A673 (cell line): ENCODE data around the gene RIN2. TPM values are rescaled to one million over a fixed set of nuclear protein-coding genes. Genes with fewer than 3 reads are reported as not detected.

Source experiments
- BruUV-seq: library from RNA; stranded (reverse); fragments of 400-500 nt; replicated peaks from 2 replicates; lab custom pipeline; 2021; lab: Mats Ljungman, UMichigan
- CTCF ChIA-PET: fragments of 300-600 bp; sonication (Branson Sonifier 250); formaldehyde crosslinking; loops from one replicate; lab custom pipeline; 2022; ENCODE audit warnings: antibody characterized with exemption; lab: Charles Lee
- POLR2A ChIA-PET: fragments of 300-600 bp; sonication (Branson Sonifier 250); formaldehyde crosslinking; loops from one replicate; lab custom pipeline; 2022; ENCODE audit warnings: antibody characterized with exemption; ENCODE audit not compliant: low non-redundant PET; lab: Charles Lee
- DNase-seq: peaks from one replicate; pipeline ENCODE4 v3.0.0-alpha.2; 2015; ENCODE audit warnings: low spot score
- H3K27ac ChIP-seq: fragments of 200-600 bp; sonication (generic); 2 replicates; pipeline ENCODE4 v1.5.1; 2016; ENCODE audit warnings: mixed run types, low read depth, mild to moderate bottlenecking, mixed read lengths, antibody characterized with exemption, low read length; ENCODE audit not compliant: poor library complexity, severe bottlenecking
- H3K27me3 ChIP-seq: fragments of 200-600 bp; sonication (generic); replicated peaks from 2 replicates; pipeline ENCODE4 v1.6.1; 2017; ENCODE audit warnings: mixed run types, low read depth, mild to moderate bottlenecking, mixed read lengths, antibody characterized with exemption, low read length; ENCODE audit not compliant: insufficient read depth, poor library complexity
- H3K36me3 ChIP-seq: fragments of 200-600 bp; sonication (generic); 2 replicates; pipeline ENCODE4 v1.6.1; 2016; ENCODE audit warnings: mixed run types, mild to moderate bottlenecking, mixed read lengths, antibody characterized with exemption, low read length; ENCODE audit not compliant: insufficient read depth, poor library complexity, severe bottlenecking
- H3K4me1 ChIP-seq: fragments of 200-600 bp; sonication (generic); 2 replicates; pipeline ENCODE4 v1.6.1; 2017; ENCODE audit warnings: mixed run types, mild to moderate bottlenecking, mixed read lengths, antibody characterized with exemption, low read length; ENCODE audit not compliant: insufficient read depth, poor library complexity, severe bottlenecking
- H3K4me3 ChIP-seq: fragments of 200-600 bp; sonication (generic); 2 replicates; pipeline ENCODE4 v1.5.1; 2016; ENCODE audit warnings: low read depth, mixed run types, mild to moderate bottlenecking, mixed read lengths, low read length; ENCODE audit not compliant: poor library complexity, severe bottlenecking
- H3K9me3 ChIP-seq: fragments of 200-600 bp; sonication (generic); 2 replicates; pipeline ENCODE4 v1.6.1; 2016; ENCODE audit warnings: mixed run types, low read depth, mild to moderate bottlenecking, mixed read lengths, antibody characterized with exemption, low read length; ENCODE audit not compliant: poor library complexity, severe bottlenecking
- EZH2 ChIP-seq: fragments of 200-600 bp; sonication (generic); IDR thresholded peaks from 2 replicates; pipeline ENCODE4 v1.6.1; 2017; ENCODE audit warnings: borderline replicate concordance, low read depth, mild to moderate bottlenecking, mixed read lengths, antibody characterized with exemption, low read length; ENCODE audit not compliant: poor library complexity, severe bottlenecking
- intact Hi-C: fragments of 100-400 bp; cut with micrococcal nuclease; formaldehyde crosslinking; loops from one replicate; pipeline ENCODE4 v1.10.0; 2022; ENCODE audit not compliant: unreplicated experiment
- total RNA-seq: library from RNA; stranded (reverse); gene quantifications from 2 replicates; pipeline ENCODE4 v1.2.3, GENCODE V29; 2021
- TF ChIP-seq, protein P1 (sequence below): fragments of 300-800, 200-600 bp; sonication (generic); conservative IDR thresholded peaks from 2 replicates; pipeline ENCODE4 v1.5.1; 2017; ENCODE audit warnings: low read depth, mild to moderate bottlenecking, antibody characterized with exemption, low read length, moderate library complexity, mixed read lengths

RIN2 gene
- total RNA-seq, 1 experiment from 2014 or later: 14.6 TPM

DNA sequence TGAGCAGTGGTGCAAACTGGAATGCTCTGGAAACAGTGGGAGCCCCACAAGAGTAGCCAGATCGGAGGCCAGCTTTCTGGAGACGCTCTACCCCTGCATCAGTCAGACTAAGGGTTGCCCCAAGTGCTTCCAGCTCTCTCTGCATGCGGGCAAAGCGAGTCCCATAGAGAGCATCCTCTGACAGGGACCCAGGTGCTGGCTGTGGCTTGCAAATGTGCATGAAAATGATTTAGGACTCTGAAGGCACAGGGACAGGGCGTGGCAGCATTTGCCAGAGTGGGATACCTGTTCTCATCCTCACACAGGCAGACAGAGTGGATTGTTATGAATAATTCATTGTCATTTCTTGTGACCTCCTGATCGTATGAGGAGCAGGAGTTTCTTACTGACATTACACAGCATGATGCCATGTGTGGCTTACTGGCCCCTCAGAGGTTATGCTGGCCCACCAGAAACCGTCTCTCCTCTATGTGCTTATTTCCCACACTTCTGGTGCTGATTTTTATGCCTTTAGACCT lies 10.3 kb downstream of the RIN2 start:
- ChIA-PET CTCF (no interaction called here), POLR2A (no interaction called here)
- peaks cover 19% of the 10 kb centered on the region for H3K4me1 ChIP-seq
- no peaks in the 10 kb centered on the region for H3K27me3 ChIP-seq
- H3K27ac ChIP-seq: no peak overlapping the region
- no peak overlapping the region for H3K4me3 ChIP-seq
- intact Hi-C loops: no loop called here
- TF ChIP-seq, protein P1, sequence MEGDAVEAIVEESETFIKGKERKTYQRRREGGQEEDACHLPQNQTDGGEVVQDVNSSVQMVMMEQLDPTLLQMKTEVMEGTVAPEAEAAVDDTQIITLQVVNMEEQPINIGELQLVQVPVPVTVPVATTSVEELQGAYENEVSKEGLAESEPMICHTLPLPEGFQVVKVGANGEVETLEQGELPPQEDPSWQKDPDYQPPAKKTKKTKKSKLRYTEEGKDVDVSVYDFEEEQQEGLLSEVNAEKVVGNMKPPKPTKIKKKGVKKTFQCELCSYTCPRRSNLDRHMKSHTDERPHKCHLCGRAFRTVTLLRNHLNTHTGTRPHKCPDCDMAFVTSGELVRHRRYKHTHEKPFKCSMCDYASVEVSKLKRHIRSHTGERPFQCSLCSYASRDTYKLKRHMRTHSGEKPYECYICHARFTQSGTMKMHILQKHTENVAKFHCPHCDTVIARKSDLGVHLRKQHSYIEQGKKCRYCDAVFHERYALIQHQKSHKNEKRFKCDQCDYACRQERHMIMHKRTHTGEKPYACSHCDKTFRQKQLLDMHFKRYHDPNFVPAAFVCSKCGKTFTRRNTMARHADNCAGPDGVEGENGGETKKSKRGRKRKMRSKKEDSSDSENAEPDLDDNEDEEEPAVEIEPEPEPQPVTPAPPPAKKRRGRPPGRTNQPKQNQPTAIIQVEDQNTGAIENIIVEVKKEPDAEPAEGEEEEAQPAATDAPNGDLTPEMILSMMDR: no peak
- no peak for TF ChIP-seq EZH2
- H3K9me3 ChIP-seq: no peaks in the 10 kb centered on the region
- no peaks in the 10 kb centered on the region for H3K36me3 ChIP-seq
- no TSS peak for BruUV-seq
- no peak for DNase-seq

DNA sequence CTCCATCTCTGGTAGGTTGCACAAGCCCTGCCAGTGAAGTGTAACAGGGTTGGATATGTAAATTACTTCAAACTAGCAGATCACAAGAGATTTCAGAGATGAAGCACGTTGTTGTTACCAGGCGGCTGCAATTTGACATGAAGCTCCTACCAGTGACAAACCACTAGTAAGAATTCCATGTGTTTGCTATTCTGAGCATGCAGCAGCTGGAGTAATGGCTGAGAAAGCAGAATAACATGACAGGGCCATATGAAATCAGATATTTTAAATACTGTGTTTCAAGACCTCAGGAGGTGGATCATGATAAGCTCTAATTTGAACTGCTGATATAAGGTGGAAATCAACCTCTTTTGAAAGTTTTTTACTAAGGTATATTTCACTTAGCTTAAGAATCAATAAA lies 11.4 kb downstream of the RIN2 start:
- peaks cover 14% of the 10 kb centered on the region for H3K4me1 ChIP-seq
- H3K27ac ChIP-seq: no peak overlapping the region
- no peak overlapping the region for H3K4me3 ChIP-seq
- ChIA-PET POLR2A (no interaction called here), CTCF (no interaction called here)
- BruUV-seq: no TSS peak
- no peak for DNase-seq
- intact Hi-C loops: no loop called here
- no peaks in the 10 kb centered on the region for H3K36me3 ChIP-seq
- no peaks in the 10 kb centered on the region for H3K9me3 ChIP-seq
- TF ChIP-seq, protein P1: no peak
- TF ChIP-seq EZH2: no peak
- no peaks in the 10 kb centered on the region for H3K27me3 ChIP-seq

DNA sequence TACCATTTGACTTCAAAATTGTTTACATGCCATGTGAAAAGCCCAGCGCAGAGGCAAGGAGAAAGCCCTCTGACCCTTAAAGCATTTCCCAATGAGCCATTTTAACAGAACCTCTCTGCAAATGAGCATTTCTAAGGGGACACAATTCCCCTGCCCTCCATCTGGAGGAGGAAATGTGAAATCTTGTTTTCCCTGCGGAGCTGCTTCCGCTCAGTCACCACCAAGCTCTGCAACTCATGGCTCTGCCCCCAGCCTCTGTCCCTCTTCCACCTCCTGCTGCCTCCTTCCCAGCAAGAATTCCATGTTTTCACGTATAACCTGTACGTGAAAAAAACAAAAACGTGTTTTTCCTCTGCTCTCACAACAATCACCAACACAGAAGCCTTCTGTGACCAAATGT lies 12.3 kb downstream of the RIN2 start:
- intact Hi-C loops: no loop called here
- no peak for DNase-seq
- peaks cover 14% of the 10 kb centered on the region for H3K4me1 ChIP-seq
- TF ChIP-seq, protein P1: no peak
- TF ChIP-seq EZH2: no peak
- H3K27me3 ChIP-seq: no peaks in the 10 kb centered on the region
- CTCF ChIA-PET: no interaction called here
- no peak overlapping the region for H3K4me3 ChIP-seq
- no peaks in the 10 kb centered on the region for H3K9me3 ChIP-seq
- no TSS peak for BruUV-seq
- POLR2A ChIA-PET: no interaction called here
- H3K27ac ChIP-seq: no peak overlapping the region
- no peaks in the 10 kb centered on the region for H3K36me3 ChIP-seq
